Panc1 (cell line): ENCODE measurements around the gene FETUB.

ENCODE experiments used
- CTCF ChIP-seq: fragments of 450-650 bp; IDR thresholded peaks from 2 replicates; pipeline ENCODE4 v1.5.1; 2017; ENCODE audit warnings: mild to moderate bottlenecking
- POLR2AphosphoS5 ChIP-seq: IDR thresholded peaks from 2 replicates; pipeline ENCODE4 v1.6.1; 2012; ENCODE audit warnings: mild to moderate bottlenecking, low read depth, low read length, moderate library complexity
- REST ChIP-seq, 2 experiments: IDR thresholded peaks; 2 replicates each; pipeline ENCODE4 v1.6.1; 2011 to 2012; ENCODE audit warnings: low read depth in 2 of 2, control low read depth in 1 of 2, low read length in 1 of 2, mild to moderate bottlenecking in 1 of 2, moderate library complexity in 1 of 2; ENCODE audit not compliant: insufficient read depth in 1 of 2
- SIN3A ChIP-seq: IDR thresholded peaks from 2 replicates; pipeline ENCODE4 v1.6.1; 2012; ENCODE audit warnings: low read depth, mild to moderate bottlenecking, low read length, moderate library complexity, borderline replicate concordance; ENCODE audit not compliant: insufficient read depth

GRCh38 chr3:186594591-186595113, 45.5 kb upstream of the FETUB start:
- no peak for TF ChIP-seq CTCF
- TF ChIP-seq SIN3A = no peak
- TF ChIP-seq POLR2AphosphoS5 = no peak
- no peak for TF ChIP-seq REST (IDR thresholded peaks at IDR 0.05; ENCODE audit: insufficient read depth in 1 of 2, low read depth in 2 of 2, low read length in 1 of 2)
